Measurements from ENCODE around the gene TPM2.
A peak's percentile ranks its signal among the peaks of the same experiment; 100 is the strongest.

TPM2 gene

DNA sequence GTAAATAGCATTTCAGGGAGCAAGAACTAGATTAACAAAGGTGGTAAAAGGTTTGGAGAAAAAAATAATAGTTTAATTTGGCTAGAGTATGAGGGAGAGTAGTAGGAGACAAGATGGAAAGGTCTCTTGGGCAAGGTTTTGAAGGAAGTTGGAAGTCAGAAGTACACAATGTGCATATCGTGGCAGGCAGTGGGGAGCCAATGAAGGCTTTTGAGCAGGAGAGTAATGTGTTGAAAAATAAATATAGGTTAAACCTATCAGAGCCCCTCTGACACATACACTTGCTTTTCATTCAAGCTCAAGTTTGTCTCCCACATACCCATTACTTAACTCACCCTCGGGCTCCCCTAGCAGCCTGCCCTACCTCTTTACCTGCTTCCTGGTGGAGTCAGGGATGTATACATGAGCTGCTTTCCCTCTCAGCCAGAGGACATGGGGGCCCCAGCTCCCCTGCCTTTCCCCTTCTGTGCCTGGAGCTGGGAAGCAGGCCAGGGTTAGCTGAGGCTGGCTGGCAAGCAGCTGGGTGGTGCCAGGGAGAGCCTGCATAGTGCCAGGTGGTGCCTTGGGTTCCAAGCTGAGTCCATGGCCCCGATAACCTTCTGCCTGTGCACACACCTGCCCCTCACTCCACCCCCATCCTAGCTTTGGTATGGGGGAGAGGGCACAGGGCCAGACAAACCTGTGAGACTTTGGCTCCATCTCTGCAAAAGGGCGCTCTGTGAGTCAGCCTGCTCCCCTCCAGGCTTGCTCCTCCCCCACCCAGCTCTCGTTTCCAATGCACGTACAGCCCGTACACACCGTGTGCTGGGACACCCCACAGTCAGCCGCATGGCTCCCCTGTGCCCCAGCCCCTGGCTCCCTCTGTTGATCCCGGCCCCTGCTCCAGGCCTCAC is 16.3 kb downstream of the TPM2 start, which contains the start of gene CA9:
Gene CA9, plus strand, starts transcription at position 797 of the 893 bp plus-strand sequence. Its CDS starts 32 bp downstream, at position 829.
- no peak for DNase-seq

DNA sequence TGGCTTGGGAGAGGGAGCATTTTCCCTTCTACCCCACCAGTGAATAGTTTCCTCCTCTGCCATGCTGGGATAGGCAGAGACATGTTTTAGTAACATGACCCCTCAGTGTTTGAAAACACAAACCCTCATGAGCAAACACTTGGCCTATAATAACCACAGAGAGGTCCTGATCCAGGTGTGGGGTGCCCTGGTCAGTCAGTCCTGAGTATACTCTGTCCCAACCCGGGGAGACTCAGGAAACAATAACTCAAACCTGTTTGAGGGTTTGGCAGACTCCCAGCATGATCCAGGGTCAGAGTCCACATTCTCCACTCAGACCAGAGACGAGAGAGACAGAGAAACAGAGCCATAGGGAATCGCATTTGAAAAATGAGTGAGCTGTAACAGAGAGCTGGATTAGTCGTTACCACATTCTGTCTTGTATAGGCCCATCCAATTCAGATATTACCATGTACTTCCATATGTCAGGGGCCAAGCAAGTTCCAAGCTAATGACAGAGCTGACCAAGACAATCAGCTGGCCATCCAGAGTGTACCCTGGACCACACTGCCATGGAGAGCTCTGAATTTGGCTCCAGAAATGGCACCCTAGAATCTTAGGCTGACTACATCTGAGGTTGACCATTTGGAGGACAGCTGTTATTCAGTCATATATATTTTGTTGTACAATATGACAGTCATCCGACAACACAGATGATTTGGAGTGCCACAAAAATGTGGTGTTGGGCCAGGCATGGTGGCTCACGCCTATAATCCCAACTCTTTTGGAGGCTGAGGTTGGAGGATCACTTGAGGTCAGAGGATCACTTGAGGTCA is 20.2 kb downstream of the TPM2 start:
- no peak for DNase-seq

DNA sequence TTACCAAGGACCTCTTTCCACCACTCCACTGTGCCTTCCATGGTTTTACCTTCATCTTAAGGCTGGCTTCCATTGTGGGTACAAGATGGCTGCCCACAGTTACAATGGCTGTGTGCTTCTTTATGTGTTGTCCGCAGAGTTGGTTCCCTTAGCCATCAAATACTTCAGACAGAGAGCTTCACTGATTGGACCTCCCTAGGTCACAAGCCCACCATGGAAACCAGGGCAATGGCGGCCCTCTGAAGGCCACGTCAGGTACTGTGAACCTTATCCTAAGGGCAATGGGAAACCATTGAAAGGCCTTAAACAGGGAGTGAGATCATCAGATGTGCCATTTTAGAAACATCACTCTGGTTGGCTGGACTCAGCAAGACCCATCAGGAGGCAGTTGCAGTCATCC is 21.8 kb downstream of the TPM2 start:
- no peak for DNase-seq

DNA sequence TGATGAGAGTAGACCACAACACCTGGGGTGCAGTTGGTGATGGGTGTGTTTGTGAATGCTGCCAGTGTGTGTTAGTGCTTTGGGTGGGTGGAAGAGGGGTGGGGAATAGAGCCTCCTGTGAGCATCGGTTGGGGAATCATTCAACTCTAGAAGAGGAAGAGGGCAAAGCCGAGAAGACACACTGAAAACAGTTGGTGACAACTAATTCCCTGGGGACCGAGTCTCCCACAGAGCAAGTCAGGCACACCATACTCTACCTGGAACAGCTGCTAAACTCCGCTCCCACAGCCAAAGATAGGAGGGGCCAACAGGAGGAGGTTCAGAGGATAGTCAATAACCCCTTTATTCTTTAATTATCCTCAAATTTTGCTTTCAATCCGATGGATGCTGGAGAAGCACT is 23.2 kb downstream of the TPM2 start:
- no peak for DNase-seq

DNA sequence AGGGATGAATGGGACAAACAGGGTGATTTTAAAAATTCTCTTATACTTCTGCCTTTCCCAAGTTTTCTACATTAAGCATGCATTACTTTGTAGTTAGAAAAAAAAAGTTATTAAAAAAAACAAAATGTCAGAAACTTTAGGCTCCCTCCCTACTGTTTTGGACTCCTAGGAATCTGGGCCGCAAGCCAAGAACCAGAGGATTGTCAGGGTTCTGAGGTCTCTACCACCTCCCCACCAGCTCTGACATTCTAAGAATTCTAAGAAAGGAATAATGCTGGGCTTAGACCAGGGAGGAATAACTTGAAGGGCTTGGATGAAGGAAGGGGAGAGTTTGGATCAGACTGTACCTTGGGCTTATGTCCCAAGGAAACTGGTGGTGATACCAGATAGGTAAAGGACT is 23.7 kb downstream of the TPM2 start:
- no peak for DNase-seq

DNA sequence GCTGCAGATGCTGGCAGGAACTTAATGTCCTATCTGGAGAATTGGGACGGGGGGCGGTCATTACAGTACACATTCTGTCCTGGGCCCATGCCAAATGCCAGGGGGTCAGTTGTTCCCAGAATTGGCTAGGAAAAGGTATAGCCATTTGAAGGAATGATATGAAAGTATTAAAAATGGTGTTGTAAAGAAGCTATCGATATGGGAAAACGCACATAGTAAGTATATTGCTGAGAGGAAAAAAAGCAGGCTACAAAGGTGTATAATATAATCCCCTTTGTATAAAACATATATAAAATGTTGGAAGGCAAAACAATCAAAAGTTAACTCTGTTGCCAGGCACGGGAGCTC is 24.3 kb downstream of the TPM2 start:
- DNase-seq = no peak

DNA sequence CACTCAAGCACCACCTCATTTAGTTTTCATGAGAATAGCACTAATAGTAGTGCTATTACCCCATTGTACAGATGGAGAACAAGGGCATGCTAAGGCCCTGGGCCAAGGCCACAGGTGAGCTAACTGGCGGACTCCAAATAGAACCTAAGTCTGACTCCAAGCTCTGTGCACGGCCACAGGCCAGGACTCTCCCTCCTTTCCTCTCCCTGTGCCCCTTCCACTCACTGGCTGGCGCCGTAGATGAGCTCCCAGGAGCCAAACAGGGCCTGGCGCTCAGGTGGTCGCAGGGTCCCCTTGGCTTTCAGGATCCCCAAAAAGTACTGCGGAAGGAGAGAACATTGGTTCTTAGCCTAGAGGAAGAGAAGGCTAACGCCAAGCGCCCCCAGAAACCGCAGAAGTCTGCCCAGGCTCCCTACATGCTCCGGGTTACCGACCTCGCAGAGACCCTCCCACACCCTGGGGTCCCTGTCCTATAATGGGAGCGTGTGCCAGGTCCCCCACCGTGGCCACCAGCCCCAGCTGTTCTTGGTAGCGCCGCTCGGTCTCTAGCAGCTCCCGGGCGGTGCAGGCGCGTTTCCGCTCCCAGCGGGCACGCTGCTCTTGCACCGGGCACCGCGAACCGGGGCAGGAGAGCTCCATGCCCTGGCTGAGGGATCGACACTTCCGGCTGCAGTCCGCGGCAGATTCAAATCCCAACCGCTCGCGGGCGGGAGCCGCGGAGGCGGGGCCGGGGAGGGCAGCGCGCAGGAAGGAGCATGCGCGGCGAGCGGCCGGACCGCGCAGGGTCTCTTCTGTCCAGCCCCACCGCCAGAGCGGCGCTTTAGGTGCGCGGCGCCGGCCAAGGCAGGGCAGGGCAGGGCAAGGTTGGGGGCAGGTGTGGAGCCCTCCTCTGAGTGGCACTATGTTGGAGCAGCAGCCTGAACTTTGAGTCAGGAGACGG is 24.9 kb downstream of the TPM2 start, which contains the start of gene ARHGEF39:
Gene ARHGEF39, minus strand, starts transcription at position 665 of the 940 bp plus-strand sequence. Its CDS starts 26 bp downstream, at position 639.
- DNase-seq = peak; percentile 88

DNA sequence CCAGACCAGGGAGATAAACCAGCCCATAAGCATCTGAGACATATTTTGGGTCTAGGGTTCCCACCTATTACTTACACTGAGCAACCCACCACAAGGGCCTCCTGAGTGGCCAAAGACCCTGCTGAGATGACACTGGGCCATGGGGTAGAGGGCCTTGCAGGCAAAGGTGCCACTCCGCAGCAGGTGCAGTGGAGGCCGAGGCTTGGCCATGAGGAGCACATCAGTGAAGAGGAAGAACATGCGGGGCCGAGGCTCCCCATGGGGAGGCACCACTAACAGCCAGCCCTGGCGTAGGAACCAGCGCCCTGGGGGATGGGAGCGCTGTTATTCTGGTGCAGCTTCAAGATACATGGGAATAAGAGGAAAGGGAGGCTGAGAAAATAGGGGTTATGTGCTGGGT is 27.3 kb downstream of the TPM2 start:
- no peak for DNase-seq

DNA sequence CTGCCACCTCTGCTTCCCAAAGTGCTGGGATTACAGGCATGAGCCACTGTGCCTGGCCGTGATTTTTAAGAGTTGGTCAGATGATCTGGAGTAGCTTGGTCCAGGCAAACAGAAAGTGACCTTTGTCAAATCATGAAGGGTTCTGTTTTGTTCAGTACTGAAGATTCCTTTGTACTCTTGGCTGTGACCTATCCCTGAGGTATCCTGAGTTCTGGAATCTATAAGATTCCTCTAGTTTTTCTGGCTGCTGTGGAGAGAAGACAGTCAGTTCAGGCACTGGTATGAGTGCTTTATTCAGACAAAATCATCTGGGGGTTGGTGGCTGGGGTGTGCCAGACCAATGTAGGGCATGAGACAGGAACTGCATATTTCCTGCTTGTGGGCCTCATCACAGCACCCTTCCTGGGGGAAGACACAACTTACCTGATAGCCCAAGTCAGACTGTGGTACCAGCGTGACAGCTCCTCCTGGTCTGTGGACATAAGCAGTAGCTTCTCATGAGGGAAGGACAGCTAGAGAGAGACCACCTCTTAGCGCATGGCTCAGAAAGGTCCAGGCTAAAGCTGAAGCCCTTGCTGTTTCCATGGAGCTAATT is 27.9 kb downstream of the TPM2 start:
- DNase-seq = no peak

DNA sequence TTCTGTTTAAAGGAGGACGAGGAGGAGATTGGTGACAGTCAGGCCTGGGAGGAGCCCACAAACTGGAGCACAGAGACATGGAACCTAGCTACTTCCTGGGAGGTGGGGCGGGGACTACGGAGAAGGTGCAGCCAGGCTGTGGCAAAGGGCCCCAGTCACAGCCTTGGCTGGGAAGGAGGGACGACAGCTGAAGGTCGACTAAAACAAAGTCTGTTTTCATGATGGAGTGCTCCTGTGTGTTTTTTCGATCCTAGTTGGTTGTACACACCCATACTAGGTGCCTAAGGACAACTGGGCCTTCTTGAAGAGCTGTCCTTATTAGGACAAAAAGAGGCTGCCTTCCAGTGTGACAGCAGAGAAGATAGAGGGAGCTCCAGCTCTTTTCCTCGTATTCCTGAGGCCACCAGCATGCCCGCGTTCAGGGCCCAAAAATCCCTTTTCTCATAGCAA is 28.7 kb downstream of the TPM2 start:
- no peak for DNase-seq

DNA sequence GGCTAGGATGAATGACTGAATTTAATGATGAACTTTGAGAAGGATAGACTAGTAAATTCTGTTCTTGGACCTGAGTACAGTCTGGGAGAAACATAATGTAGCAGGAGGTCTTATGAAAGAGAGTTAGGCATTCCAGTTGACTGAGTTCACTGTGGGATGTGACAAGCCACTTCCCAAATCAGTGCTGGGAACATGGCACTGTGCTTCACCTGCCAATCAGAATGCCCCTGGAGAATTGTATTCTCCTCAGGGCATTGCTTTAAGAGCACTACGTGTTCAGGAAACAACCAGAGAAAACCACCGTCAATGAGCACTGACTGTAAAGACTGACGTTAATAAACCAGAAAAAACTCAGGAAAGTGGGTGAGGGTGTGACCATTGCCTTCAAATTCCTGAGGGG is 30.4 kb downstream of the TPM2 start:
- DNase-seq = no peak

DNA sequence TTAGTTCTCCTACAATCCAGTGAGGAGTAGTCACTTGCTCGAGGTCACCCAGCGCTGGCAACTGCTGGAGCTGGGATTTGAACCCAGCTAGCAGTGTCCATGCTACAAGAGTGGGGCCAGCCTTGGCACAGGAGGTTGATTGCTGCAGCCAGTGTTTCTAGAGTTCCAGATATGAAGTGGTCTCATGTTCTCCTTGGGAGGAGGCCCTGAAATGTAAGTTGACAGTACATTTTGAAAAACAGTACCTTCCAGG is 30.8 kb downstream of the TPM2 start:
- peak; percentile 35 for DNase-seq

DNA sequence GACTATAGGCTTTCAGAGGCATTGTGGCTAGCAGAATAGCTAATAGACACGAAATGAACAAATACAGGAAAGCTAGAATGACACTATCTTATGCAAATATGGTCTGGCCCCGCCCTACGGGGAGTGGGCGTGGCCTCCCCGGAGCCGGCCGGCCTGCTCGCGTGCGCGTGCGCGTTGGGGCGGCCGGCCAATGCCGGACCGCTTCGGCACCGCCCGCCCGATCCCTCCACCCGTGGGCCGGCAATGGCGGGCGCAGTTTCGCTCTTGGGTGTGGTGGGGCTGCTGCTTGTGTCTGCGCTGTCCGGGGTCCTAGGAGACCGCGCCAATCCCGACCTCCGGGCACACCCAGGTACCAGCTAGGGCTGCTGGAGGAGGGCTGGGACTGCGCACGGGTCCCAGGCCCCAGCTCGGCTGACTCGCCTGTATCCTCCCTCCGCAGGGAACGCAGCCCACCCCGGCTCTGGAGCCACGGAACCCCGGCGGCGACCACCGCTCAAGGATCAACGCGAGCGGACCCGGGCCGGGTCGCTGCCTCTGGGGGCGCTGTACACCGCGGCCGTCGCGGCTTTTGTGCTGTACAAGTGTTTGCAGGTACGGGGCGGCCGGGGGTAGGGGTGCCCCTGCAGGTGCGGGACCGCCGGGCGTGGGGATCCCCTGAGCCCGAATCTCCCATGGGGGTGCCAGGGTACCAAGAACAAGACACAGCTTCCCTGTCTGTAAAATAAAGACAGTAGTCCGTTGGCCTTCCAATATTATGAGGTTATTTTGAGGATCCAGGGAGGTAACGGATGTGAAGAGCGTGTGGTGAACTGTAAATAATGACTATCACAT is 31.4 kb downstream of the TPM2 start, which contains the start of gene CCDC107:
Gene CCDC107, plus strand, starts transcription at position 156 of the 831 bp plus-strand sequence. Its CDS starts 88 bp downstream, at position 244.
- DNase-seq = peak; percentile 97

DNA sequence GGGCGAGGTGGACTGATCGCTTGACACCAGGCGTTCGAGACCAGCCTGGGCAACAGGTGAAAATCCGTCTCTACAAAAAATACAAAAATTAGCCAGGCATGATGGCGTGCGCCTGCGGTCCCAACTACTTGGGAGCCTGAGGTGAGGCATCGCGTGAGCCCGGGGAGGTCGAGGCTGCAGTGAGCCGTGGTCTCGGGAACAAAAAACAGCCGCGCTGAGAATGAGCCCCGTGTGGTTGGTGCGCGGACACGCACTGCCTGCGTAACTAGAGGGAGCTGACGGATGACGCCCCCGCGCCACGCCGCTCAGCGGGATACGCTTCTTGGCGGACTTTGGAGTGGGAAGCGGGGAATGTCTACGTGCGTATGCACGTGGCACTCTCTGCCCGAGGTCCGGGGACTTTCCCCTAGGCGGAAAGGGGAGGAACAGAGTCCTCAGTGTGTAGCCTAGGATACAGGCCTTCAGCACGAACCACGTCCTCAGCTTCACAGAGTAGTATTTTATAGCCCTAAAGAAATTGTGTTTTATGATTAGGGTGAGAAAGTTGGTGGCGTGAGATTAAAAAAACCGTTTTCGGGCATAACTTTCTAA is 32.1 kb downstream of the TPM2 start, which contains the start of gene RMRP:
Gene RMRP, minus strand, starts transcription at position 474 of the 591 bp plus-strand sequence.
- peak; percentile 99 for DNase-seq

DNA sequence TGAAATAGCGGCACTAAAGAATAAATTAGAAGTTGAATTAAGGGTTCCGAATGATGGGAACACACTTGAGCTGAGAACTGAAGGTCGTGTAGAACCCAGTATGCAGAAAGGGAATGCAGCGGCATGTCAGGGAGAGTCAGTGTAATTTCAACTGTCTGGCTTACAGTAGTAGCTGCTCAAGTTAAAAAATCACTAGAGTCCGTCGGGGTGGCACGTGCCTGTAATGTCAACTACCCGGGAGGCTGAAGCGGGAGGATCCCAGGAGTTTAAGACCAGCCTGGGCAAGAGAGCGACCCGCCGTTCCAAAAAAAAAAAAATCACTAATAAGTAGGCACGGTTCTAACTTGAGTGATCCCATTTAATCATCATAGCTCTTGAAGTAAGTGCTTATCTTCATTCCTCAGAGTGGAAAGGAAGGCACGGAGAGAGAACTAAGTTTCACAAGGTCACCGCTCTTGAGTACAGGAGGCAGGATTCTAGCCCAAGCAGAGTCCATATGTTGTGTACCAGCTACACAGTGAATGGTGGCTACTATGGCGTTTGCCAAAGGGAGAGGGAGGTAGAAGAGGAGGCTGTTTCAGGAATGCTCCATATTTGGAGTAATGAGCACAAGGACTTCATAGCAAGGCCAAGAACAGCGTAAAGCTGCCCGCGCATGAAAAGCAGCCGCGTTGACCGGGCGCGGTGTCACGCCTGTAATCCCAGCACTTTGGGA is 32.7 kb downstream of the TPM2 start:
- no peak for DNase-seq

DNA sequence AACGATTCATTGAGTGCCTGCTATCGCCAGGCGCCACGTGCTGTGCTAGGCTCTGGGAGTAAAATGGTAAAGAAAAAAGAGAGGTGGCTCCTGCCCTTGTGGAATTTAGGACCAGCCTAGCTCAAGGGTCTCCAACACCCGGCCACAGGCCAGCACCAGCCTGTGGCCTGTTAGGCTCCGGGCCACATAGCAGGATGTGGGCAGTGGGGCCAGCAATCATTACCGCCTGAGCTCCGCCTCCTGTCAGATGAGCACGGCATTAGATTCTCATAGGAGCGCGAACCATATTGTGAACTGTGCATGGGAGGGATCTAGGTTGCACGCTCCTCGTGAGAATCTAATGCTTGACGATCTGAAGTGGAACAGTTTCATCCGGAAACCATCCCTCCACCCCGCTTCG is 33.4 kb downstream of the TPM2 start:
- no peak for DNase-seq

DNA sequence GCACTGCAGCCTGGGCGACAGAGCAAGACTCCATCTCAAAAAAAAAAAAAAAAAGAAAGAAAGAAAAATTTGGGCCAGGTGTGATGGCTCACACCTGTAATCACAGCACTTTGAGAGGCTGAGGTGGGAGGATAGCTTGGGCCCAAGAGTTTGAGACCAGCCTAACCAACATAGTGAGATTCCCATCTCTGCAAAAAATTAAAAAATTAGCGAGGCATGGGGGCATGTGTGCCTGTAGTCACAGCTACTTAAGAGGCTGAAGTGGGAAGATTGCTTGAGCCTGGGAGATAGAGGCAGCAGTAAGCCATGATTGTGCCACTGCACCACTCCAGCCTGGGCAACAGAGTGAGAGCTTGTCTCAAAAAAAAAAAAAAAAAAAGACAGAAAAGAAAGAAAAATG is 36.1 kb downstream of the TPM2 start:
- no peak for DNase-seq

DNA sequence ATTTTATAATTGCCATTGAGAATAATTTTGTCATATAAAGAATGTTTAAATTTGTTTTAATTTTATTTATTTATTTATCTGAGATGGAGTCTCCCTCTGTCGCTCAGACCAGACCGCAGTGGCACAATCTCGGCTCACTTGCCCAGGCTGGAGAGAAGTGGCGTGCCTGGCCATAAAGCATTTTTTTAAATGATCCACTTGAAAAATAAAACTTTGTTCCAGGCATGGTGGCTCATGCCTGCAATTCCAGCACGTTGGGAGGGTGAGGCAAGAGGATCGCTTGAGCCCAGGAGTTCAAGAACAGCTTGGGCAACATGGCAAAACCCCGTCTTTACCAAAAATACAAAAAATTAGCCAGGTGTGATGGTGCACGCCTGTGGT is 36.9 kb downstream of the TPM2 start:
- no peak for DNase-seq

DNA sequence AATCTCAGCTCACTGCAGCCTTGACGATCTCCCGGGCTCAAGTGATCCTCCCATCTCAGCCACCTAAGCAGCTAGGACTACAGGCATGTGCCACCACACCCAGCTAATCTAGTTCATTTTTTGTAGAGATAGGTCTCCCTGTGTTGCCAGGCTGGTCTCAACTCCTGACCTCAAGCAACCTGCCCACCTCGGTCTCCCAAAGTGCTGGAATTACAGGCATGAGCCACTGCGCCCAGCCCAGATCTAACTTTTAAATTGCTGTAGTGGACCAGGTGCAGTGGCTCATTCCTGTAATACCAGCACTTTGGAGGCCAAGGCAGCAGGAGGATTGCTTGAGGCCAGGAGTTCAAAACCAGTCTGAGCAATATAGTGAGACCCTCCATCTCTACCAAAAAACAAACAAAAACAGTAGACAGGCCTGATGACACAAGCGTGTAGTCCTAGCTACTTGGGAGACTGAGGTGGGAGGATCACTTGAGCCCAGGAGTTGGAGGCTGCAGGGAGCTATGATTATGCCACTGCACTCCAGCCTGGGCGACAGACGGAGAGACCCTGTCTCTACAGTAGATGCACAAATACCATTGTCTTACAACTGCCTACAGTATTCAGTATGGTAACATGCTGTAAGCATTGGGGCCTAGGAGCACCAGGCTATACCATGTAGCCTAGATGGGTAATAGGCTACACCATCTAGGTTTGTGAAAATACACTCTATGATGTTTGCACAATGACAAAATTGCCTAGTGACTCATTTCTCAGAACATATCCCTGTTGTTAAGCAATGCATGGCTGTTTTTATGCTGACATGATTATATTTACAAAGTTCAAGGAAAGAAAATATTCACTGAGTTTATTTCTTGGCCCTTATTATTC is 37.5 kb downstream of the TPM2 start:
- DNase-seq = peak; percentile 87

All from suppressor macrophage treated with lipopolysaccharide for 4 hours (primary cell).